CD4-positive, alpha-beta T cell treated with Interferon alpha-2 for 1 hour (primary cell): ENCODE data around the gene ZNF865.

Experiments used
- DNase-seq, 2 donors: peaks; one replicate each; pipeline ENCODE4 v3.0.0-alpha.2; 2020 to 2022

ZNF865 gene

GRCh38 chr19:55609326-55609725, 3.9 kb downstream of the ZNF865 start:
- DNase-seq, result no peak

- no peak for DNase-seq
Observed at GRCh38 chr19:55611300-55611982, 6.0 kb downstream of the ZNF865 start.

DNA sequence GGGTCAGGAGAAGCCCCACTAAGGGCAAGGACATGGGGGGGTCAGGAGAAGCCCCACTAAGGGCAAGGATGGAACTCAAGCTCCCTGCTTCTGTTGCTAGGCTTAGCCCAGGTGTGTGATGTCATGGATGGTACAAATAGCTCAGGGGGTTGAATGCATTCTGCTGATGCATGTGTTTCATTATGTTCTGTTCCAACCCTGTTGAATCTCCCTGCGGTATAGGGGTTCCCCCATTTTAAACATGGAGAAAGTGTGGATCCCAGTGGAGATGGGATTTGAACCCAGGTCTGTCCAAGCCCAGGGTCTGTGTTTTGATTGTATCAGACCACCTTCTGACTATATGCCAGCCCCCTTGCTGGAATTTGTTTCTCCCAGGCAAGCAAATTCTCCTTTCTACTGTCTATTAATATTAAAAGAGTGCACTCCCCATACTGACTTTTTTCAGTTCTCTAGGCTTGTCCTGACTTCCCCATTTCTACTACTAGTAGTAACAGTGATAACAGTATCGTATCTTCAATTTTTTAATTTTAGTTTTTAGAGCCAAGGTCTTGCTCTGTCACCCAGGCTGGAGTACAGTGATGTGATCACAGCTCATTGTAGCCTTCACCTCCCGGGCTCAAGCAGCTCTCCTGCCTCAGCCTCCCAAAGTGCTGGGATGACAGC, 6.7 kb downstream of the ZNF865 start:
- DNase-seq, result no peak

- no peak for DNase-seq
Observed at GRCh38 chr19:55613396-55613795, 7.9 kb downstream of the ZNF865 start.

DNA sequence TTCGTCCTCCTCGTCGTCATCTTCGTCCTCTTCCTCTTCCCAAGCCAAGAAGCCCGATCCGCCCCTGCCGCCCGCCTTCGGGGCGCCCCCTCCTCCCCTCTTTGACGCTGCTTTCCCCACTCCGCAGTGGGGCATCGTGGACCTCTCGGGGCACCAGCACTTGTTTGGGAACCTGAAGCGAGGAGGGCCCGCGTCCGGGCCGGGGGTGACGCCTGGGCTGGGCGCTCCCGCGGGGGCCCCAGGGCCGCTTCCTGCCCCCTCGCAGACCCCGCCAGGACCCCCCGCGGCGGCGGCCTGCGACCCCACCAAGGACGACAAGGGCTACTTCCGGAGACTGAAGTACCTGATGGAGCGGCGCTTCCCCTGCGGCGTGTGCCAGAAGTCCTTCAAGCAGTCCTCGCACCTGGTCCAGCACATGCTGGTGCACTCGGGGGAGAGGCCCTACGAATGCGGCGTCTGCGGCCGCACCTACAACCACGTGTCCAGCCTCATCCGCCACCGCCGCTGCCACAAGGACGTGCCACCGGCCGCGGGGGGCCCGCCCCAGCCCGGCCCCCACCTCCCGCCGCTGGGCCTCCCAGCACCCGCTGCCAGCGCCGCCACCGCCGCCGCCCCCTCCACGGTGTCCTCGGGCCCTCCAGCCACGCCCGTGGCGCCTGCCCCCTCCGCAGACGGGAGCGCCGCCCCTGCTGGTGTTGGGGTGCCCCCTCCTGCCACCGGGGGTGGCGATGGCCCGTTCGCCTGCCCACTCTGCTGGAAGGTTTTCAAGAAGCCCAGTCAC, 8.7 kb downstream of the ZNF865 start:
- no peak for DNase-seq

DNA sequence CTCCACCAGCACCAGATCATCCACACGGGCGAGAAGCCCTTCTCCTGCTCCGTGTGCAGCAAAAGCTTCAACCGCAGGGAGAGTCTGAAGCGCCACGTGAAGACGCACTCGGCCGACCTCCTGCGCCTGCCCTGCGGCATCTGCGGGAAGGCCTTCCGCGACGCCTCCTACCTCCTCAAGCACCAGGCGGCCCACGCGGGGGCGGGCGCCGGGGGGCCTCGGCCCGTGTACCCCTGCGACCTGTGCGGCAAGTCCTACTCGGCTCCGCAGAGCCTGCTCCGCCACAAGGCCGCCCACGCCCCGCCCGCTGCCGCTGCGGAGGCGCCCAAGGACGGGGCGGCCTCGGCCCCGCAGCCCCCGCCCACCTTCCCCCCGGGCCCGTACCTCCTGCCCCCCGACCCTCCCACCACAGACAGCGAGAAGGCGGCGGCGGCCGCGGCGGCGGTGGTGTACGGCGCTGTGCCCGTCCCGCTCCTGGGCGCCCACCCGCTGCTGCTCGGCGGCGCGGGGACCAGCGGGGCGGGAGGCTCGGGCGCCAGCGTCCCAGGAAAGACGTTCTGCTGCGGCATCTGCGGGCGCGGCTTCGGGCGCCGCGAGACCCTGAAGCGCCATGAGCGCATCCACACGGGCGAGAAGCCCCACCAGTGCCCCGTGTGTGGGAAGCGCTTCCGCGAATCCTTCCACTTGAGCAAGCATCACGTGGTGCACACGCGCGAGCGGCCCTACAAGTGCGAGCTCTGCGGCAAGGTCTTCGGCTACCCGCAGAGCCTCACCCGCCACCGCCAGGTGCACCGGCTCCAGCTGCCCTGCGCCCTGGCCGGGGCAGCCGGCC, 9.5 kb downstream of the ZNF865 start:
- no peak for DNase-seq

DNA sequence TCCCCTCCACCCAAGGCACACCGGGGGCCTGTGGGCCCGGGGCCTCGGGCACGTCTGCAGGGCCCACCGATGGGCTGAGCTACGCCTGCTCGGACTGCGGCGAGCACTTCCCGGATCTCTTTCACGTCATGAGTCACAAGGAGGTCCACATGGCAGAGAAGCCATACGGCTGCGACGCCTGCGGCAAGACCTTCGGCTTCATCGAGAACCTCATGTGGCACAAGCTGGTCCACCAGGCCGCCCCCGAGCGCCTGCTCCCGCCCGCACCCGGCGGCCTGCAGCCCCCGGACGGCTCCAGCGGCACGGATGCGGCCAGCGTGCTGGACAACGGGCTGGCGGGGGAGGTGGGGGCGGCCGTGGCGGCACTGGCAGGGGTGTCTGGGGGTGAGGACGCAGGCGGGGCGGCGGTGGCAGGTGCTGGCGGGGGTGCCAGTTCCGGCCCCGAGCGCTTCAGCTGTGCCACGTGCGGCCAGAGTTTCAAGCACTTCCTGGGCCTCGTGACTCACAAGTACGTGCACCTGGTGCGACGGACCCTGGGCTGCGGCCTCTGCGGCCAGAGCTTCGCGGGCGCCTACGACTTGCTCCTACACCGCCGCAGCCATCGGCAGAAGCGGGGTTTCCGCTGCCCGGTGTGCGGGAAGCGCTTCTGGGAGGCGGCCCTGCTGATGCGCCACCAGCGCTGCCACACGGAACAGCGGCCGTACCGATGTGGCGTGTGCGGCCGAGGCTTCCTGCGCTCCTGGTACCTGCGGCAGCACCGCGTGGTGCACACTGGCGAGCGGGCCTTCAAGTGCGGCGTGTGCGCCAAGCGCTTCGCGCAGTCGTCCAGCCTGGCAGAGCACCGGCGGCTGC, 10.3 kb downstream of the ZNF865 start:
- no peak for DNase-seq

GRCh38 chr19:55616395-55616875, 11.0 kb downstream of the ZNF865 start:
- DNase-seq, result no peak

DNA sequence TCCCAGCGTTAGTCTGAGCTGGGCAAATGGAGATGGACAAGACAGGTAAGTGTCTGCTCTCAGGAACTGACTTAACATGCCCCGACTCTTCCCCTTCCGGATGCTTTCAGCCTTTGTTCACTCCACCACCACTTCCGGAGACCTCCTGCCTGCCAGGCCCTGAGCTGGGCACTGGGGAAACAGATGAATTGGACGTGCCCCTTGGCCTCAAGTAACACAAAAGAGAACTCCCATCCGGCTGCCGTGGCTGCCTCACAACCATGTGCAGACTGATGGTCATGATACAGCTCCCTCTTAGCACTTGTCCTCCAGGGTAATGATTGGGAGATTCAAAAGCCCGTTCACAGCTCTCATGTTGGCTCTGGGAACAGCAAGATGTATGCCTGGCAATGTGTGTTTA, 12.0 kb downstream of the ZNF865 start:
- no peak for DNase-seq

- no peak for DNase-seq
Observed at GRCh38 chr19:55618426-55618825, 13.0 kb downstream of the ZNF865 start.

DNA sequence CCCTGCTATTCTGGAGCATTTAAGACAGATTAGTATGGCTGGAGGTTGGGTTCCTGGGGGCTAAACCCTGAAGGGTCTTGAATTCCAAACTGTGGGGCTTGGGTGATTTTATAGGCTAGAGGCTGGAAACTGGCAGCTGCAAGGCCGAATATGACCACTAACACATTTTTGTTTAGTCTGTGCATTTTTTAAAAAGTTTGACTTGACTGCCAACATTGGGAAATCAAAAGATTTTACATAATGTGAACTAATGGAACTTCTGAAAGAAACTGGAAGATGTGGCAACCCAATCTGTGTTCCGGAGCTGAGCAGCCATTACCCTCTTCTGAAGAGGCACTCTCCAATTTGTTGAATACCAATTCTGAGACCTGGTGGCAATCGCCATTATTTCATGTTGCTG, 13.8 kb downstream of the ZNF865 start:
- no peak for DNase-seq

- DNase-seq, result peak in 1 of 2 donors; percentile 42
Observed at GRCh38 chr19:55620410-55621204, 15.2 kb downstream of the ZNF865 start.

GRCh38 chr19:55621205-55621672, 15.8 kb downstream of the ZNF865 start:
- DNase-seq, result no peak

GRCh38 chr19:55621673-55622231, 16.3 kb downstream of the ZNF865 start:
- no peak for DNase-seq

DNA sequence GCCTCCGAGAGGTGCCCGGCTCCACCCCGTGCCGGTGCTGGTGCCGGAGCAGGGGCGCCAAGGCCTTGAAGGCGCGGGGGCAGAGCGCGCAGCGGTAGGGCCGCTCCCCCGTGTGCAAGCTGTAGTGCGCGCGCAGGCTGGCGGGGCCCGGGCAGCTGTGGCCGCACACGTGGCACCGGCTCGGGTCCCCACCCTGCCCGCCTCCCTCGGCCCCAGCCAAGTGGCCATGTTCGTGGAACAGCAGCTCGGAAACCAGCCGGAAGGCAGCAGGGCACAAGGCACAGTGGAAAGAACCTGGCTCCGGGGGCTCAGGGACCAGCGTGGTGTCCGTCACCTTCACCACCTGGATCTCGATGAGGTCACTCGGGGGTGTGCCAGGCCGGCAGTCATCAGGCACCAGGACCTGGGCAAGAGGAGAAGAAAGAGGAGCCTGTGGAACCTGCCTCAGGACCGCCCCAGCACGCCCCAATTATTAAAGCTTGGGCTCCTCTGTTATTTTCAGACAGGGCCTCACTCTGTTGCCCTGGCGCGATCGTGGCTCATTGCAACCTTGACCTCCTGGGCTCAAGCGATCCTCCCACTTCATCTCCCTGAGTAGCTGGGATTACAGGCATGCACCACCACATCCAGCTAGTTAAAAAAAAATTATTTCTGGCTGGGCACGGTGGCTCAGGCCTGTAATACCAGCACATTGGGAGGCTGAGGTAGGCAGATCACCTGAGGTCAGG, 17.0 kb downstream of the ZNF865 start:
- DNase-seq, result no peak

GRCh38 chr19:55623130-55623529, 17.7 kb downstream of the ZNF865 start:
- DNase-seq, result no peak

DNA sequence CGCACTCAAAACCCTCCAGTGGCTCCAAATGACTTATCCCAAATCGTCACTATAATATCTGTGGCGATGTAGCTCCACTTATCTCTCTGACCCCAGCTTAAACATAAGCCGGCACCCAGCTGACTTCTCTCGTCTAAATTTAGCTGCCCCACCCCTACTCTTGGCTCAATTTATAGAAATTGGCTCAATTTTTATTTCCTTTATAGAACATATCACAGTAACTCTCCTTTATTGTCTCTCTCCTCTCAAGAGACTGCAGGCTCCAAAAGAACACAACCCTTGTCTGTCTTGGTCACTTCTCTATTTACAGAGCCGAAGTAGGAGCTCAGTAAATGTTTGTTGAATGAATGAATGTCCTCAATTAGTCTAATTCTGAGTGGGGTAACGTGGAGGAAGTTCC, 18.1 kb downstream of the ZNF865 start:
- no peak for DNase-seq

- DNase-seq, result peak; percentile 92 to 93
Observed at GRCh38 chr19:55624109-55625003, 18.9 kb downstream of the ZNF865 start, which contains the start of gene ZNF784. Gene ZNF784 (minus strand): TSS chr19:55624566. CDS start chr19:55624561, 5 bp downstream.

DNA sequence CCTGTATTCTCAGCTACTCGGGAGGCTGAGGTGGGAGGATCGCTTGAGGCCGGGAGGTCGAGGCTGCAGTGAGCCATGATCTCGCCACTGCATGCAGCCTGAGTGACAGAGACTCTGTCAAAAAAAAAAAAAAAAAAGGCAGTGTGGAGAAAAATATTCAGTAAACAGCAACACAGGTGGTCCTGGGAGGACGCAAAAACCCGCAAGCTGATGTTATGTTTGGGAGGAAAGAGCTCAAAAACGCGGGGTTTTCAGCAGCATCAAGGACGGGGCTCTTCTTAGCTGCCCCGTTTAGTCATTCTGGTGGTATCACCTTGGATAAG, 19.5 kb downstream of the ZNF865 start:
- no peak for DNase-seq
